Memory B cell (primary cell): ENCODE measurements around the gene PKM.
A peak's percentile ranks its signal among the peaks of the same experiment; 100 is the strongest.

Source experiments
- ATAC-seq: fragments of 150-1000 bp; cut with Tn5 transposase; 2 replicates; pipeline ENCODE4 v1.10.0; 2021; ENCODE audit warnings: low read depth, mild to moderate bottlenecking, moderate library complexity
- DNase-seq, 2 donors: peaks; one replicate each; pipeline ENCODE4 v3.0.0; 2022; ENCODE audit warnings: low spot score in 2 of 2
- H3K27ac Mint-ChIP-seq: one replicate; pipeline ENCODE4 v1.8.0; 2022; ENCODE audit warnings: mild to moderate bottlenecking, moderate library complexity, mixed read lengths
- H3K27me3 Mint-ChIP-seq: one replicate; pipeline ENCODE4 v1.8.0; 2022; ENCODE audit warnings: mixed read lengths
- H3K36me3 Mint-ChIP-seq: one replicate; pipeline ENCODE4 v1.8.0; 2022; ENCODE audit warnings: mild to moderate bottlenecking, mixed read lengths
- H3K4me1 Mint-ChIP-seq: one replicate; pipeline ENCODE4 v1.8.0; 2022; ENCODE audit warnings: mixed read lengths
- H3K4me3 Mint-ChIP-seq: one replicate; pipeline ENCODE4 v1.8.0; 2022; ENCODE audit warnings: mild to moderate bottlenecking, moderate library complexity, mixed read lengths
- H3K9me3 Mint-ChIP-seq: one replicate; pipeline ENCODE4 v1.8.0; 2022; ENCODE audit warnings: mixed read lengths

The PKM gene

DNA sequence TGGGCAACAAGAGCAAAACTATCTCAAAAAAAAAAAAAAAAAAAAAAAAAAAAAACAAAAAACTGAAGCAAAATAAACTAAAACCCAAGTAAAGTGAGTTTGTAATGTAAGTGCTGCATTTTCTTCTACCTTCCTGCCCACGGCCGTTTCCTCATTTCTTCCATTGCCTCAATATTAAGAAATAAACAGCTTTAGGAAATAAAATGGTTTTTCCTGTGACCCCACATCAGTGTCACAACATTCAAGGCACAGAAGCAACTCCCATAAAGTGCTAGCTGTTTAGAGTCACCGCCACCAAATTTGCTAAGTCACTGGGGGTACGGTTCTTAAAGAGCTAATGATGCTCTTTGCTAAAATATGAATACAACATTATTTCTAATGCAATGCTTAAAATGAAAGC, 3.3 kb downstream of the PKM start:
- peak overlapping the region; percentile 96 for H3K27ac Mint-ChIP-seq
- no peaks in the 10 kb centered on the region for H3K27me3 Mint-ChIP-seq
- peak overlapping the region; percentile 85 for H3K4me3 Mint-ChIP-seq
- peaks cover 15% of the 10 kb centered on the region for H3K36me3 Mint-ChIP-seq
- no peak for DNase-seq
- ATAC-seq = no peak
- no peaks in the 10 kb centered on the region for H3K9me3 Mint-ChIP-seq
- peaks cover 54% of the 10 kb centered on the region for H3K4me1 Mint-ChIP-seq

DNA sequence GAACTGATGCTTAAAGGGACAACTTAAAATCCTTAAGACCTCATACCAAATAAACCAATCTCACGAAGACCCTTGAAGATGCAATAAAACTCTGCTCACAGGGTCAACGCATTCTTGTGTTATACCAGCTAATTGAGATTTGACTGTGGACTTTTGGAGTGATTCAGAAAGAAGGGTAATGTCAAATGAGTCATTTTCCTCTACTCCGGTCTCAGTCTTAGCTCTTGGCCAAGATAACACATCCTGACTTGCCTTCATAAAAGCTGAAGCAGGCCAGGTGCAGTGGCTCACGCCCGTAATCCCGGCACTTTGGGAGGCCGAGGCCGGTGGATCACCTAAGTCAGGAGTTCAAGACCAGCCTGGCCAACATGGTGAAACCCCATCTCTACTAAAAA, 3.8 kb downstream of the PKM start:
- H3K27ac Mint-ChIP-seq = peak overlapping the region; percentile 96
- peaks cover 15% of the 10 kb centered on the region for H3K36me3 Mint-ChIP-seq
- no peaks in the 10 kb centered on the region for H3K27me3 Mint-ChIP-seq
- H3K4me1 Mint-ChIP-seq = peaks cover 57% of the 10 kb centered on the region
- ATAC-seq (no peak), DNase-seq (no peak)
- H3K4me3 Mint-ChIP-seq = peak overlapping the region; percentile 71
- H3K9me3 Mint-ChIP-seq = no peaks in the 10 kb centered on the region

DNA sequence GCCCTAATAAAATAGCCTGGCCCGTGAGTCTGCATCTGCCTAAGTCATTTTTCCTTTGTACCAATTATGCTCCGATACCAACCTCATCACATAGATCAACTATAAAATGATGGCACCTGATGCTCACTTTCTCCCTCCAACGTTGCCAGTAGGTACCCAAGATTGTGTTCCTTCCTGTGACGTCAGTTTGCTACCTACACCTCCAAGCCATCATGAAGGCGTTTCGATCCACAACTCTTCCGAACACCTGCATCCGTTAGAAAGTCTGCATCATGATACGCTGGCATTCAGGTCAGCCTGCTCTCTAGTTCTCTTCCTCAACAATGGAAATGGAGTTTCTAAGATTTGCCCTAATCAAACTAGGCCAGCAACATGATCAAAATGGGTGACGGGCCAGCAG, 7.7 kb downstream of the PKM start:
- Mint-ChIP-seq H3K9me3 (no peaks in the 10 kb centered on the region), H3K36me3 (peaks cover 22% of the 10 kb centered on the region), H3K27me3 (no peaks in the 10 kb centered on the region), H3K4me1 (peaks cover 52% of the 10 kb centered on the region), H3K27ac (peak overlapping the region; percentile 85), H3K4me3 (no peak overlapping the region)
- ATAC-seq = no peak
- no peak for DNase-seq

DNA sequence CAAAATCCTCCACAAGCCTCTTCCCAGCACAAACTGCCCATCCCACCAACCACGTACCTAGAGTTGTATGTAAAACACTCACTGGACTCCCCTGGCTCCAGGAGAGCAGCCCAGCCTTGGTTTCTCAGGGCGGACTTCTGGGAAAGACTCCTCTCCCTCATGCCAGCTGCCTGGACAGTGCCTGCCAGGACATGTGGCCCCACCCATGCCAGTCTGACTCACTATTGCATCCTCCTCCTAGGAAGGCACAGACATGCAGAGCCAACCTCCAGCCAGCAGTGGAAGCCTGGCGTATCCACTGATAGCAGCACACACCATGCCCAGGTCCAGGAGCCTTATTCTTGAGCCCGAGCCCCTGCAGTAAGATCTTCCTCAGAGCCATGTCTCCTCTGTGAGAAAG, 8.6 kb downstream of the PKM start:
- Mint-ChIP-seq H3K27ac (peak overlapping the region; percentile 85), H3K9me3 (no peaks in the 10 kb centered on the region), H3K27me3 (no peaks in the 10 kb centered on the region), H3K4me1 (peaks cover 48% of the 10 kb centered on the region), H3K4me3 (no peak overlapping the region), H3K36me3 (peaks cover 25% of the 10 kb centered on the region)
- ATAC-seq (no peak), DNase-seq (no peak)

DNA sequence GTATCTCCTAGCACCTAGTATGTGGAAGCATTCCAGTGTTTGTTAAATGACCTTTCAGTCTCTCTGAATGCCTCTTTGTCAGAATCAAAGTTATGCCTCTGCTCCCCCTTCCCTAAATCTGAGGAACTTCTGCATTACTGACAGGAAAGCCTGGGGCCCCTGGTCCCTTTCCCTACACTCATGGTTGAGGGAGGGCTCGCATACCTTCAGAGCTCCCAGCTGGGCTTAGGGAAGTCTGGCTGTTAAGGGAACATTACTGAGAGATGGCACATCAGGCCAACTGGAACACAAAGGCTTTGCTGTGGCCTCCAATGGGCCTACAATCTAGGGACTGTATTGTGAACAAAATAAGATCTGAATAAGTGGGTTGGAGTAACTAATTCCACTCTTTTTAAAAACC, 10.3 kb downstream of the PKM start:
- no peak for ATAC-seq
- peaks cover 23% of the 10 kb centered on the region for H3K36me3 Mint-ChIP-seq
- peaks cover 36% of the 10 kb centered on the region for H3K4me1 Mint-ChIP-seq
- peak overlapping the region; percentile 81 for H3K27ac Mint-ChIP-seq
- DNase-seq = no peak
- H3K27me3 Mint-ChIP-seq = no peaks in the 10 kb centered on the region
- H3K4me3 Mint-ChIP-seq = no peak overlapping the region
- H3K9me3 Mint-ChIP-seq = no peaks in the 10 kb centered on the region

DNA sequence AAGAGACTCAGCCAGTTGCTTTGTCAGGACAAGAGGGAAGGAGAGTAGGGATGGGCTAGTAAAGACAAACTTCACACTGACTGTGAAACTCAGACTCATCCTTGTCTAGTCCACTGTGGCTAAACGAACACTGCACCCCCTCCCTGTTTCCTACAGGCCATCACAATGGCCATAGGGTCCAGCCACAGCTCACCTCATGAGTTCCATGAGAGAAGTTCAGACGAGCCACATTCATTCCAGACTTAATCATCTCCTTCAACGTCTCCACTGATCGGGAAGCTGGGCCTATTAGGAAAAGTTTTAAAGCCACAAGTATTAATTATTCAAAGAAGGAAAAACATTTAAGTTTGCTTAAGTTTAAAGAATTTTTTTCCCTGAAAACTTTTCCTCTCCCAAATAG, 13.8 kb downstream of the PKM start:
- Mint-ChIP-seq H3K36me3 (peaks cover 17% of the 10 kb centered on the region), H3K27me3 (no peaks in the 10 kb centered on the region), H3K4me1 (peaks cover 16% of the 10 kb centered on the region), H3K4me3 (no peak overlapping the region), H3K9me3 (no peaks in the 10 kb centered on the region), H3K27ac (peak overlapping the region; percentile 81)
- DNase-seq (no peak), ATAC-seq (no peak)

DNA sequence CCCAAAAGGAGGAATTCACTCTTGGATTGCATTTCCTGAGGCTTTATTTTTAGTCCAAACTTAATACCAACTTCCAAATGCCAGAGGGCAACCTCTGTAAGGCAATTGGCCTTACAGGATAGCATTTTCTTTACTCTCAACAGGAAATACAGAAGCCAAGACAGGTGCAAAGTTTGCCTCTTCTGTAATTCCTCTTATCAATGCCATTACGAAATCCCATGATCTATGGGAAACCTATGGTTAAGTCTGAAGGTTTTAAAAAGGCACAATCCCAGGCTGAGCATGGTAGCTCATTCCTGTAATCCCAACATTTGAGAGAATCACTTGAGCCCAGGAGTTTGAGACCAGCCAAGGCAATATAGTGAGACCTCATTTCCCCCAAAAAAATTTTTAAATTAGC, 14.9 kb downstream of the PKM start:
- peaks cover 17% of the 10 kb centered on the region for H3K36me3 Mint-ChIP-seq
- DNase-seq = no peak
- H3K4me3 Mint-ChIP-seq = no peak overlapping the region
- no peaks in the 10 kb centered on the region for H3K9me3 Mint-ChIP-seq
- peaks cover 14% of the 10 kb centered on the region for H3K4me1 Mint-ChIP-seq
- ATAC-seq = no peak
- no peak overlapping the region for H3K27ac Mint-ChIP-seq
- no peaks in the 10 kb centered on the region for H3K27me3 Mint-ChIP-seq

DNA sequence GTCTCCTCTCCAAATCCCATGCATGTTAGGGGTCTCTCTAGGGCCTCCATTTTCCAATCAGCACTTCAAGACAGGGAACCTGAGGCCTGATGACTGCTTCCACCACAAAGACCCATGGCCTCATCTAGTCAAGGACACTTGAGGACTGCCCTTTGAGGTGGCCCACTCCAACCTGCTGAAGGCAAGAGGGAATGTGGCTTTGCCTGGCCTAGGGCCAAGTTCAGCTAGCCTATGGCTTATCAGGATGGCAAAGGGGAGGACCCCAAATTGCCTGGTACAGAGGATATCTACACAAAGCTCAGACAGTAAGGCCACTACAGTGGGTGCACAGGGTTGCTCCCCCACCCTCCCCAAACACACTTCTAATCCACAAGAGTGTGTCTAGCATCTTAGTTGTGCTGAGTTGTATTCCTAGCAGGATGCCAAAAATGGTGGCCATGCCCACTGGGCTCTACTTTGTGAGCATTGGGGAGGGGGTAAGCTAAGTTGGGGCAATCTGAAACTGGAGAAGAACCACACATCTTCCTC, 23.4 kb downstream of the PKM start:
- no peaks in the 10 kb centered on the region for H3K9me3 Mint-ChIP-seq
- ATAC-seq = no peak
- H3K4me1 Mint-ChIP-seq = peaks cover 3% of the 10 kb centered on the region
- no peak overlapping the region for H3K4me3 Mint-ChIP-seq
- no peak for DNase-seq
- H3K27me3 Mint-ChIP-seq = no peaks in the 10 kb centered on the region
- peaks cover 38% of the 10 kb centered on the region for H3K36me3 Mint-ChIP-seq
- no peak overlapping the region for H3K27ac Mint-ChIP-seq

DNA sequence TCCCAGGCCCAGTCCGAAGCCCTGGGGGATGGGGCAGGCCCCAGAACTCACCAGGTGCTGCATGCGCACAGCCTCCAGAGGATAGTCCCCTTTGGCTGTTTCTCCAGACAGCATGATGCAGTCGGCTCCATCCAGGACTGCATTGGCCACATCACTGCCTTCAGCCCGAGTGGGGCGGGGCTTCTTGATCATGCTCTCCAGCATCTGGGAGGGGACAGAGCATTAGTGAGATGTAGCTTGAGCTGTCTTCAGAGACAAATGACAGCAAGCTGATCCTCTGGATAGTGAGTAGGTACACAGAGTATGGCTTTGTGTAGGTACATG, 24.4 kb downstream of the PKM start:
- Mint-ChIP-seq H3K9me3 (no peaks in the 10 kb centered on the region), H3K27me3 (no peaks in the 10 kb centered on the region), H3K36me3 (peaks cover 42% of the 10 kb centered on the region), H3K27ac (no peak overlapping the region), H3K4me3 (no peak overlapping the region), H3K4me1 (peaks cover 3% of the 10 kb centered on the region)
- ATAC-seq (no peak), DNase-seq (no peak)

DNA sequence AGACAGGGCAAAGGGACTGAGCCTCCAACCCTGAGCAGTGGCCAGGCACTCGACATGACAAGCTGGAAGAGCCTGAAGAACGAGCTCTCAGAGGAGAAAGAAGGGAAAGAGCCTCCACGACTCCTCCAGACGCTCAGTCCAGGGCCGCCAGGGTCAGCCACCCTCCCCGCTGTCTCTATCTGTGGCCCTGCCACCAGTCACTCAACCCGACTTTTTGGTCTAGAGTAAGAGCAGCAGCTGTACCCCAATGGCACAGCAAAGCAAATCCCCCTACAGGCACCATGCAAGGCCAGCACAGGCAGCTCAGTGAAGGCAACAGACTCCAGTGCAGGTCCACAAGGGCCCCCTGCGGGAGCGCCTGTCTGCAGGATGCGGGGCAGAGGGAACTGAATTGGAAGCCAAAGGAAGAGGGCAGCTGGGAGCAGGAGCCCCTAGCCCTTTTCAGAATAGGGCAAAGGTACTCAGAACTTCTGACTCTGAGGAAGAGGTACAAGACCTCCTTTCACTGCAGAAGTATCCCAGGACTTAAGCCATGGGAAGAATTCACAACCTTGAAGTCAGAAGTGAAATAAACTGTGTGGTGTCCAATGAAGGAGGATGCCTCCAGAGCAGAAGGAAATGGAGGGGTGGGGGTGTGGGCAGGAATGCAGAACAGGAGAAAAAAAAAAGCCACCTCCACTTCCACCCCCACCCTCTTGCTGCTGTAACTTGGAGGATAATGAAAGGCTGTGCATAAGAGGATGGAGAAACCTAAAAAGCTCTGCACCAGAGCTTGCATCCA, 24.9 kb downstream of the PKM start:
- Mint-ChIP-seq H3K27me3 (no peaks in the 10 kb centered on the region), H3K27ac (peak overlapping the region; percentile 53), H3K4me1 (peaks cover 5% of the 10 kb centered on the region), H3K36me3 (peaks cover 42% of the 10 kb centered on the region), H3K4me3 (no peak overlapping the region), H3K9me3 (no peaks in the 10 kb centered on the region)
- DNase-seq (no peak), ATAC-seq (no peak)

DNA sequence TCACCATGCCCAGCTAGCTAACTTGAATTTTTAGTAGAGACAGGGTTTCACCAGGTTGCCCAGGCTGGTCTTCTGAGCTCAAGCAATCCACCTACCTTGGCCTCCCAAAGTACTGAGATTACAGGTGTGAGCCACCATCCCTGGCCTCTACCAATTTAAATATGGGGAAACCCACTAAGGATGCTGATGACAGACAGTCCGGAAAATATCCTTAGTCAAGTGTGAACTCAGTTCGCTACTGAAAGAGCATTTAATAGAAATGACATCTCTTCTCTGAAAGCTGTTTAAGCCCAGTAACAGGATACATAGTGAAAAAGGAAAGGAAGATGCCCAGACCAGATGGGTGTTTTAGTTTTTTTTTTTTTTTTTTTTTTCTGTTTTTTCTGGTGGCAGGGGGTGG, 25.7 kb downstream of the PKM start:
- peak overlapping the region; percentile 53 for H3K27ac Mint-ChIP-seq

DNA sequence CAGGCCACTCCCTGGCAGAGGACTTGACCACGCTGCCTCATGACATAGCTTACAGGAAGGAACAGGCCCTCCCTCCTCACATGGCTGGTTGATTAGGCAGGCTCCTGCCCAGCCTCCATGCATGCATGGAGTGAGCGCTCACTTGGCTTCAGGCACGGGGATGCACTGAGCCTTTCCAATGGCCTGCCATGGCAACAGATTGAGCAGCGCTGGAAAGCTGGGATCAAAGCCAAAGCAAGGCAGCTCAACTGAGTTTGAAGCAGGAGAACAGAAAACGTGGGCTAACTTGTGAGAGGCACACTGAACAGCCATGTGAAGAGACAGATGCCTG, 27.5 kb downstream of the PKM start:
- DNase-seq (no peak), ATAC-seq (no peak)
- Mint-ChIP-seq H3K4me3 (no peak overlapping the region), H3K36me3 (peaks cover 39% of the 10 kb centered on the region), H3K27me3 (no peaks in the 10 kb centered on the region), H3K27ac (peak overlapping the region; percentile 73), H3K4me1 (peaks cover 11% of the 10 kb centered on the region), H3K9me3 (no peaks in the 10 kb centered on the region)

More for the DNA sequence above, 25.7 kb downstream of the PKM start:
- Mint-ChIP-seq H3K27me3 (no peaks in the 10 kb centered on the region), H3K4me1 (peaks cover 9% of the 10 kb centered on the region), H3K9me3 (no peaks in the 10 kb centered on the region), H3K4me3 (no peak overlapping the region), H3K36me3 (peaks cover 42% of the 10 kb centered on the region)
- DNase-seq (no peak), ATAC-seq (no peak)

DNA sequence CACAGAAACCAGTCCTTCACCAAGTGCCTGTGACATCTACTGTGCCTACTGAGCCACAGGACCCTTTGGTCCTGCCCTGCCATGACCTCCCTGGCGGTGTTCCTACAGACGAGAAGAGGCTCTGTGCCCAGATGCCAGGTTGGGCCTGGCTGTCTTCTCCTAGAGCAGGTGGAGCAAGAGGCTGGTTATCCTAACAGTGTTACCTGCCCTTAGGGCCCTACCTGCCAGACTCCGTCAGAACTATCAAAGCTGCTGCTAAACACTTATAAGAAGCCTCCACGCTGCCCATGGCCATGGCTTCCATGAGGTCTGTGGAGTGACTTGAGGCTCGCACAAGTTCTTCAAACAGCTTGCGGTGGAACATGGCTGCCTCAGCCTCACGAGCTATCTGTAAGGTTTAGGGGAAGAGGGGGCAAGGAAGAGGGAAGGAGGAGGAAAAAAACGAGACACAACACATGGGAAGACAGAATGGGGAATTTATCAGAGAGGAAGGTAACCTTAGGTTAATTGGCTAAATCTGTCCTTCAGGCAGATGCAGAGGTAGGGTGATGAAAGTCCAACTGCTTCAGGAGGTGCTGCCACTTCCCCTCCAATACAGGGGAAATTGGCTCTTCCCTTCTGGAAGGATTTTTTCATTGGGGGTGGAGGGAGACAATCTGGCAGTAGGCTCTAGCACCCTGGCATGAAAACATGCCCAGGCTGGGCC, 28.0 kb downstream of the PKM start:
- no peaks in the 10 kb centered on the region for H3K9me3 Mint-ChIP-seq
- no peak for DNase-seq
- H3K27me3 Mint-ChIP-seq = peaks cover 2% of the 10 kb centered on the region
- peak overlapping the region; percentile 73 for H3K27ac Mint-ChIP-seq
- peaks cover 12% of the 10 kb centered on the region for H3K4me1 Mint-ChIP-seq
- H3K4me3 Mint-ChIP-seq = no peak overlapping the region
- ATAC-seq = no peak
- H3K36me3 Mint-ChIP-seq = peaks cover 37% of the 10 kb centered on the region

DNA sequence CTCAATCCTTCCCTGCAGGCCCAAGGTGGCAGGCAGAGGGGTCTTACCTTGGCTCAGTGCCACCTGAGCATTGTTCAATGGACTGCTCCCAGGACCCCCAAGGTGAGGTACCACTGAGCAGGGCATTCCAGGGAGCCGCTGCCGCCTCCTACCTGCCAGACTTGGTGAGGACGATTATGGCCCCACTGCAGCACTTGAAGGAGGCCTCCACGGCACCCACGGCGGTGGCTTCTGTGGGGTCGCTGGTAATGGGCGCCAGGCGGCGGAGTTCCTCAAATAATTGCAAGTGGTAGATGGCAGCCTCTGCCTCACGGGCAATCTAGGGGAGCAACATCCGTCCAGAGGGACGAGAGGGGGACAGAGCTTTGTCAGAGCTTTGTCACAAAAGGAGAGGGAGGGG, 28.7 kb downstream of the PKM start:
- H3K9me3 Mint-ChIP-seq = no peaks in the 10 kb centered on the region
- peaks cover 4% of the 10 kb centered on the region for H3K27me3 Mint-ChIP-seq
- H3K36me3 Mint-ChIP-seq = peaks cover 37% of the 10 kb centered on the region
- no peak for ATAC-seq
- no peak for DNase-seq
- H3K4me3 Mint-ChIP-seq = no peak overlapping the region
- H3K27ac Mint-ChIP-seq = no peak overlapping the region
- H3K4me1 Mint-ChIP-seq = peaks cover 14% of the 10 kb centered on the region
